ENCODE results near the gene DAPK3. TPM values are rescaled to one million over a fixed set of nuclear protein-coding genes. Genes with fewer than 3 reads are reported as not detected.
"Not testable (repeated sequence)": the region's sequence is repeated elsewhere in the genome, so short reads cannot be mapped to it uniquely, and the experiment has no call there.

The DAPK3 gene
- total RNA-seq, 1 experiment from 2014 or later = 121 TPM

GRCh38 chr19:4012092-4012974, 41.4 kb upstream of the DAPK3 start:
- Histone ChIP-seq H3K56ac (ENCODE audit: insufficient read length, low read depth, low read length) (no peak overlapping the region), H4K5ac (ENCODE audit: insufficient read length, low read depth, low read length) (no peak overlapping the region), H3K23ac (ENCODE audit: insufficient read length, low read depth, low read length) (no peak overlapping the region), H3K14ac (ENCODE audit: insufficient read depth, low read length) (no peak overlapping the region), H3K9ac (ENCODE audit: extremely low read depth, insufficient read length, low read length) (no peak overlapping the region), H2BK12ac (ENCODE audit: insufficient read length, low read depth, low read length) (no peak overlapping the region), H2BK20ac (ENCODE audit: low read depth, low read length, poor library complexity, severe bottlenecking) (no peak overlapping the region), H3K79me1 (ENCODE audit: insufficient read depth, low read depth, low read length, poor library complexity, severe bottlenecking) (peaks cover 11% of the 10 kb centered on the region), H2BK5ac (ENCODE audit: insufficient read length, low read length) (no peak overlapping the region), H3K79me2 (ENCODE audit: insufficient read depth, low read length) (peaks cover 17% of the 10 kb centered on the region; the same call in 1 of the 2 replicates), H3T11ph (ENCODE audit: low read length) (no peak overlapping the region), H3K27ac (ENCODE audit: insufficient read length, low read depth, low read length) (no peak overlapping the region), H3K23me2 (ENCODE audit: insufficient read length, low read depth, low read length, poor library complexity, severe bottlenecking) (peaks cover 6% of the 10 kb centered on the region), H2BK120ac (ENCODE audit: low read depth, low read length, poor library complexity, severe bottlenecking) (no peak overlapping the region), H3K18ac (ENCODE audit: insufficient read length, low read depth, low read length) (no peak overlapping the region), H3K4me2 (ENCODE audit: insufficient read depth, insufficient read length, low read length) (no peak overlapping the region), H3K4ac (ENCODE audit: low read depth, low read length) (no peak overlapping the region), H3K9me3 (ENCODE audit: control insufficient read depth, low read depth, low read length) (no peaks in the 10 kb centered on the region), H3K4me1 (ENCODE audit: insufficient read depth, low read length) (no peaks in the 10 kb centered on the region), H2AFZ (ENCODE audit: low read length) (no peak overlapping the region), H4K8ac (replicated peaks; ENCODE audit: insufficient read length, low read depth, low read length) (no peak overlapping the region), H4K91ac (ENCODE audit: insufficient read length, low read depth, low read length) (no peak overlapping the region), H3K27me3 (ENCODE audit: insufficient read depth, low read length) (no peaks in the 10 kb centered on the region), H2BK15ac (ENCODE audit: low read depth, low read length) (no peak overlapping the region), H4K20me1 (ENCODE audit: control insufficient read depth, insufficient read depth, insufficient read length) (no peaks in the 10 kb centered on the region), H2AK5ac (ENCODE audit: insufficient read length, low read length) (no peak overlapping the region)
- Mint-ChIP-seq H3K27ac (peak overlapping the region in 2 of 3 experiments; percentile 39 to 86; a peak in 2 of 7 replicates), H3K36me3 (ENCODE audit: insufficient read depth in 1 of 3, low read depth in 3 of 3) (peaks cover 6 to 29% (median 22%) of the 10 kb centered on the region in 3 experiments; a peak in 6 of 7 replicates), H3K9me3 (no peaks in the 10 kb centered on the region), H3K27me3 (ENCODE audit: low read depth) (no peaks in the 10 kb centered on the region), H3K4me1 (peaks cover 13 to 20% of the 10 kb centered on the region in 2 experiments), H3K4me3 (peak overlapping the region in 1 of 2 experiments; percentile 26; a peak in 1 of 5 replicates)
- no CpG with 5 or more reads among the region's 27 CpGs for WGBS (ENCODE audit: extremely low coverage, insufficient read length, low lambda C conversion rate)
- DNase-seq = no peak
- no peak for TF ChIP-seq CTCF (conservative IDR thresholded peaks at IDR 0.05)

- not testable (repeated sequence) for H3K4me2 ChIP-seq (ENCODE audit: insufficient read depth, insufficient read length, low read length); DNase-seq; H2BK12ac ChIP-seq (ENCODE audit: insufficient read length, low read depth, low read length); H3K14ac ChIP-seq (ENCODE audit: insufficient read depth, low read length); H2BK15ac ChIP-seq (ENCODE audit: low read depth, low read length); H4K8ac ChIP-seq (replicated peaks; ENCODE audit: insufficient read length, low read depth, low read length); H3K9me3 Mint-ChIP-seq; H2AFZ ChIP-seq (ENCODE audit: low read length); H4K20me1 ChIP-seq (ENCODE audit: control insufficient read depth, insufficient read depth, insufficient read length); H2AK5ac ChIP-seq (ENCODE audit: insufficient read length, low read length); H2BK5ac ChIP-seq (ENCODE audit: insufficient read length, low read length); H3K23ac ChIP-seq (ENCODE audit: insufficient read length, low read depth, low read length); H3K27ac ChIP-seq (ENCODE audit: insufficient read length, low read depth, low read length); H3K4ac ChIP-seq (ENCODE audit: low read depth, low read length); H3K4me3 Mint-ChIP-seq; H2BK120ac ChIP-seq (ENCODE audit: low read depth, low read length, poor library complexity, severe bottlenecking); H4K91ac ChIP-seq (ENCODE audit: insufficient read length, low read depth, low read length); H3T11ph ChIP-seq (ENCODE audit: low read length); H3K56ac ChIP-seq (ENCODE audit: insufficient read length, low read depth, low read length); H3K27me3 Mint-ChIP-seq (ENCODE audit: low read depth); H3K9ac ChIP-seq (ENCODE audit: extremely low read depth, insufficient read length, low read length); H4K5ac ChIP-seq (ENCODE audit: insufficient read length, low read depth, low read length); H3K27ac Mint-ChIP-seq; H2BK20ac ChIP-seq (ENCODE audit: low read depth, low read length, poor library complexity, severe bottlenecking); H3K9me3 ChIP-seq (ENCODE audit: control insufficient read depth, low read depth, low read length); H3K18ac ChIP-seq (ENCODE audit: insufficient read length, low read depth, low read length); H3K27me3 ChIP-seq (ENCODE audit: insufficient read depth, low read length); H3K4me1 ChIP-seq (ENCODE audit: insufficient read depth, low read length)
- Histone ChIP-seq H3K23me2 (ENCODE audit: insufficient read length, low read depth, low read length, poor library complexity, severe bottlenecking) (peaks cover 10% of the 10 kb centered on the region), H3K79me1 (ENCODE audit: insufficient read depth, low read depth, low read length, poor library complexity, severe bottlenecking) (peaks cover 11% of the 10 kb centered on the region), H3K79me2 (ENCODE audit: insufficient read depth, low read length) (peaks cover 17% of the 10 kb centered on the region; the same call in 1 of the 2 replicates)
- H3K4me1 Mint-ChIP-seq = peaks cover 13 to 20% of the 10 kb centered on the region in 2 experiments
- peaks cover 6 to 26% (median 20%) of the 10 kb centered on the region in 3 experiments; a peak in 6 of 7 replicates for H3K36me3 Mint-ChIP-seq (ENCODE audit: insufficient read depth in 1 of 3, low read depth in 3 of 3)
- WGBS (ENCODE audit: extremely low coverage, insufficient read length, low lambda C conversion rate) = no CpG with 5 or more reads among the region's 6 CpGs
Observed at GRCh38 chr19:4011430-4011829, 40.5 kb upstream of the DAPK3 start.
